K562 (cell line): ENCODE measurements around the gene ATG4D. TPM values are rescaled to one million over a fixed set of nuclear protein-coding genes. Genes with fewer than 3 reads are reported as not detected.

Experiments used
- CBFA2T3 ChIP-seq: fragments of 450-650 bp; IDR thresholded peaks from 2 replicates; pipeline ENCODE4 v1.6.1; 2017
- CBX8 ChIP-seq: fragments of 200-600 bp; sonication (generic); IDR thresholded peaks from 2 replicates; pipeline ENCODE4 v1.6.1; 2012; ENCODE audit warnings: borderline replicate concordance, mixed run types, low read depth, mild to moderate bottlenecking, moderate library complexity, mixed read lengths, low read length, control low read depth, inconsistent platforms; ENCODE audit not compliant: poor library complexity, severe bottlenecking; ENCODE audit errors: extremely low read depth
- GTF3C2 ChIP-seq: IDR thresholded peaks from 3 replicates; pipeline ENCODE4 v1.6.1; 2011; ENCODE audit warnings: borderline replicate concordance, mild to moderate bottlenecking, moderate library complexity; ENCODE audit not compliant: insufficient read length; ENCODE audit errors: extremely low read depth
- HMGN3 ChIP-seq: IDR thresholded peaks from 2 replicates; pipeline ENCODE4 v1.6.1; 2011; ENCODE audit warnings: borderline replicate concordance, low read depth, mild to moderate bottlenecking, mixed read lengths, low read length; ENCODE audit not compliant: insufficient read length; ENCODE audit errors: extremely low read depth
- L3MBTL2 ChIP-seq: fragments of 450-650 bp; IDR thresholded peaks from 2 replicates; pipeline ENCODE4 v1.6.1; 2016; ENCODE audit warnings: mild to moderate bottlenecking, moderate library complexity
- NFIC ChIP-seq: fragments of 450-650 bp; IDR thresholded peaks from 2 replicates; pipeline ENCODE4 v1.6.1; 2017; ENCODE audit warnings: mild to moderate bottlenecking, inconsistent platforms
- RBM17 ChIP-seq: fragments of 200-400 bp; formaldehyde crosslinking; IDR thresholded peaks from 2 replicates; pipeline ENCODE4 v1.6.1; 2017; ENCODE audit warnings: low read depth, mild to moderate bottlenecking, low read length, borderline replicate concordance
- SMAD2 ChIP-seq: fragments of 150-350 bp; IDR thresholded peaks from 2 replicates; pipeline ENCODE4 v1.6.1; 2014; ENCODE audit warnings: low read depth, mild to moderate bottlenecking, low read length
- SMARCC2 ChIP-seq: fragments of 450-650 bp; IDR thresholded peaks from 2 replicates; pipeline ENCODE4 v1.6.1; 2017; ENCODE audit warnings: antibody characterized with exemption, moderate library complexity, mild to moderate bottlenecking, low read depth
- TEAD1 ChIP-seq, 2 experiments: fragments of 450-650 bp in 1 of 2; sonication (generic) in 1 of 2; formaldehyde crosslinking; IDR thresholded peaks; 2 replicates each; pipeline versions ENCODE4 v1.4.0 to v1.8.0; 2020 to 2022; ENCODE audit warnings: mild to moderate bottlenecking in 2 of 2, missing genetic modification reagents in 1 of 2
- USF2 ChIP-seq: sonication (generic); formaldehyde crosslinking; IDR thresholded peaks from 2 replicates; pipeline ENCODE4 v1.5.0; 2020; ENCODE audit warnings: missing genetic modification reagents
- polyA plus RNA-seq, 8 experiments: library from polyadenylated mRNA; depleted of rRNA in 4 of 8; stranded (reverse) in 5 of 8; unstranded in 3 of 8; fragments of >200 nt; fragmentation: Nextera tagmentation in 2 of 8; fragmentation: Illumina TruSeq in 1 of 8; extraction: Ambion mirVana in 2 of 8; extraction: Trizol in 1 of 8; gene quantifications; 2 replicates each; pipeline versions ENCODE4 v1.2.1 to v1.2.3, GENCODE V29; 2011 to 2014; ENCODE audit warnings: inconsistent platforms in 1 of 8, missing spikeins in 1 of 8
- total RNA-seq, 7 experiments: library from RNA; depleted of rRNA in 6 of 7; stranded (reverse); fragments of >200 nt in 6 of 7; fragmentation: Illumina TruSeq in 2 of 7; extraction: Trizol in 2 of 7; gene quantifications; 2 replicates each; pipeline versions ENCODE4 v1.2.1 to v1.2.3, GENCODE V29; 2011 to 2021; ENCODE audit warnings: low replicate concordance in 1 of 7
- TF ChIP-seq, protein P1 (sequence below): fragments of 450-650 bp; IDR thresholded peaks from 2 replicates; pipeline ENCODE4 v1.6.1; 2016; ENCODE audit warnings: low read depth, mild to moderate bottlenecking, moderate library complexity
- TF ChIP-seq, protein P2 (sequence below), 2 experiments: IDR thresholded peaks; 2 replicates each; pipeline ENCODE4 v1.6.1; 2011; ENCODE audit warnings: borderline replicate concordance in 1 of 2, control low read depth in 1 of 2, low read depth in 1 of 2, low read length in 1 of 2, mild to moderate bottlenecking in 1 of 2, mixed read lengths in 1 of 2, moderate library complexity in 1 of 2; ENCODE audit not compliant: insufficient read depth in 1 of 2, insufficient read length in 1 of 2, poor library complexity in 1 of 2, severe bottlenecking in 1 of 2; ENCODE audit errors: extremely low read depth in 1 of 2

The ATG4D gene
- total and polyA plus RNA-seq, 9 of the 15 experiments (the other 6 are each of a cell fraction or from before 2014, with no cell fraction given), result 0.51 to 66.1 (median 22.9) TPM

GRCh38 chr19:10568826-10569651 is 25.3 kb downstream of the ATG4D start, which contains the start of gene CDKN2D (continued):
- TF ChIP-seq HMGN3 (peak; percentile 86), USF2 (no peak), CBFA2T3 (no peak), TEAD1 (CRISPR knock-in tag; IDR thresholded peaks at IDR 0.05) (peak in 1 of 2 experiments; percentile 68; a peak in 2 of 4 replicates), SMAD2 (no peak), L3MBTL2 (peak; percentile 92), GTF3C2 (no peak), SMARCC2 (no peak), NFIC (no peak), CBX8 (no peak), RBM17 (no peak)
- TF ChIP-seq, protein P1, sequence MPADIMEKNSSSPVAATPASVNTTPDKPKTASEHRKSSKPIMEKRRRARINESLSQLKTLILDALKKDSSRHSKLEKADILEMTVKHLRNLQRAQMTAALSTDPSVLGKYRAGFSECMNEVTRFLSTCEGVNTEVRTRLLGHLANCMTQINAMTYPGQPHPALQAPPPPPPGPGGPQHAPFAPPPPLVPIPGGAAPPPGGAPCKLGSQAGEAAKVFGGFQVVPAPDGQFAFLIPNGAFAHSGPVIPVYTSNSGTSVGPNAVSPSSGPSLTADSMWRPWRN, result peak; percentile 48; the same call in 1 of the 2 replicates
- TF ChIP-seq, protein P2, sequence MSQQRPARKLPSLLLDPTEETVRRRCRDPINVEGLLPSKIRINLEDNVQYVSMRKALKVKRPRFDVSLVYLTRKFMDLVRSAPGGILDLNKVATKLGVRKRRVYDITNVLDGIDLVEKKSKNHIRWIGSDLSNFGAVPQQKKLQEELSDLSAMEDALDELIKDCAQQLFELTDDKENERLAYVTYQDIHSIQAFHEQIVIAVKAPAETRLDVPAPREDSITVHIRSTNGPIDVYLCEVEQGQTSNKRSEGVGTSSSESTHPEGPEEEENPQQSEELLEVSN (IDR thresholded peaks at IDR 0.05; ENCODE audit: borderline replicate concordance in 1 of 2, extremely low read depth in 1 of 2, insufficient read depth in 1 of 2, insufficient read length in 1 of 2, low read depth in 1 of 2, low read length in 1 of 2, poor library complexity in 1 of 2, severe bottlenecking in 1 of 2), result peak; percentile 79 to 80
